ENCODE results near the gene TGFBR3L.

GRCh38 chr19:7894612-7895309 lies 19.9 kb upstream of the TGFBR3L start:
- TF ChIP-seq ZFP3 (CRISPR knock-in tag; IDR thresholded peaks at IDR 0.05), result no peak
- TF ChIP-seq ARNTL (CRISPR knock-in tag; IDR thresholded peaks at IDR 0.05; ENCODE audit: borderline replicate concordance, low read depth), result no peak
- TF ChIP-seq PATZ1 (CRISPR knock-in tag; IDR thresholded peaks at IDR 0.05; ENCODE audit: borderline replicate concordance), result no peak
- no peak for TF ChIP-seq CREB5 (CRISPR knock-in tag; IDR thresholded peaks at IDR 0.05; ENCODE audit: low read depth)
- TF ChIP-seq RARB (CRISPR knock-in tag; IDR thresholded peaks at IDR 0.05), result no peak
- TF ChIP-seq ISL1 (CRISPR knock-in tag; IDR thresholded peaks at IDR 0.05), result no peak

Measured in SK-N-SH treated with all-trans-retinoic acid at 6 μM for 48 hours (cell line).